ENCODE measurements around the gene PTPRT. TPM values are rescaled to one million over a fixed set of nuclear protein-coding genes. Genes with fewer than 3 reads are reported as not detected.

Gene PTPRT
- total RNA-seq, 1 donor: not detected

- no peak for TF ChIP-seq CTCF (IDR thresholded peaks at IDR 0.05; ENCODE audit: insufficient read depth, low read depth, low read length)
- DNase-seq (ENCODE audit: low read depth): no peak
- no peak overlapping the region for H3K4me3 ChIP-seq (ENCODE audit: low read depth, low read length)
Observed at GRCh38 chr20:42961771-42962170, 227.9 kb downstream of the PTPRT start.

- no peak for DNase-seq (ENCODE audit: low read depth)
- H3K4me3 ChIP-seq (ENCODE audit: low read depth, low read length): no peak overlapping the region
- TF ChIP-seq CTCF (IDR thresholded peaks at IDR 0.05; ENCODE audit: insufficient read depth, low read depth, low read length): no peak
Observed at GRCh38 chr20:42959996-42960395, 229.7 kb downstream of the PTPRT start.

- DNase-seq (ENCODE audit: low read depth): no peak
- H3K4me3 ChIP-seq (ENCODE audit: low read depth, low read length): no peak overlapping the region
- TF ChIP-seq CTCF (IDR thresholded peaks at IDR 0.05; ENCODE audit: insufficient read depth, low read depth, low read length): no peak
Observed at GRCh38 chr20:42958367-42959069, 231.2 kb downstream of the PTPRT start.

- DNase-seq (ENCODE audit: low read depth): no peak
- no peak for TF ChIP-seq CTCF (IDR thresholded peaks at IDR 0.05; ENCODE audit: insufficient read depth, low read depth, low read length)
- no peak overlapping the region for H3K4me3 ChIP-seq (ENCODE audit: low read depth, low read length)
Observed at GRCh38 chr20:42957704-42958095, 232.0 kb downstream of the PTPRT start.

- DNase-seq (ENCODE audit: low read depth): no peak
- no peak overlapping the region for H3K4me3 ChIP-seq (ENCODE audit: low read depth, low read length)
- no peak for TF ChIP-seq CTCF (IDR thresholded peaks at IDR 0.05; ENCODE audit: insufficient read depth, low read depth, low read length)
Observed at GRCh38 chr20:42957018-42957703, 232.5 kb downstream of the PTPRT start.

GRCh38 chr20:42955713-42956112 is 234.0 kb downstream of the PTPRT start:
- no peak for DNase-seq (ENCODE audit: low read depth)
- no peak overlapping the region for H3K4me3 ChIP-seq (ENCODE audit: low read depth, low read length)
- TF ChIP-seq CTCF (IDR thresholded peaks at IDR 0.05; ENCODE audit: insufficient read depth, low read depth, low read length): no peak
